Peyer's patch (tissue), 4 donors: Measurements from ENCODE around the gene BTBD8. TPM values are rescaled to one million over a fixed set of nuclear protein-coding genes. Genes with fewer than 3 reads are reported as not detected.

Source experiments
- DNase-seq, 3 donors: peaks; one replicate each; pipeline ENCODE4 v3.0.0-alpha.2; 2017 to 2019
- H3K27ac ChIP-seq, 4 donors: fragments of 200-600 bp; sonication (generic); one replicate each; pipeline ENCODE4 v1.5.1; 2016 to 2019
- H3K27me3 ChIP-seq, 2 donors: fragments of 200-600 bp; sonication (generic); one replicate each; pipeline ENCODE4 v1.5.1; 2019
- H3K36me3 ChIP-seq, 3 donors: fragments of 200-600 bp; sonication (generic); one replicate each; pipeline ENCODE4 v1.5.1; 2016 to 2019
- H3K4me1 ChIP-seq, 4 donors: fragments of 200-600 bp; sonication (generic); one replicate each; pipeline ENCODE4 v1.5.1; 2016 to 2019
- H3K4me3 ChIP-seq, 4 donors: fragments of 200-600 bp; sonication (generic); 1 replicate in 3 of 4; 2 replicates in 1 of 4; pipeline ENCODE4 v1.5.1; 2016 to 2019; ENCODE audit warnings: mild to moderate bottlenecking in 1 of 4
- H3K9me3 ChIP-seq, 4 donors: fragments of 200-600 bp; sonication (generic); one replicate each; pipeline ENCODE4 v1.5.1; 2016 to 2019; ENCODE audit warnings: mild to moderate bottlenecking in 1 of 4
- POLR2A ChIP-seq, 2 donors: fragments of 450-650 bp; IDR thresholded peaks; one replicate each; pipeline ENCODE4 v1.5.1; 2017; ENCODE audit warnings: antibody characterized with exemption in 2 of 2, mild to moderate bottlenecking in 2 of 2, moderate library complexity in 2 of 2
- total RNA-seq, 4 donors: library from RNA; depleted of rRNA; stranded (reverse); fragments of >200 nt; gene quantifications; one replicate each; pipeline ENCODE4 v1.1.0, GENCODE V29; 2016
- TF ChIP-seq, protein P1 (sequence below), 6 experiments: fragments of 450-650 bp in 4 of 6; fragments of 200-600 bp in 2 of 6; sonication (generic) in 1 of 6; IDR thresholded peaks; one replicate each; pipeline ENCODE4 v1.5.1; 2017 to 2019; ENCODE audit warnings: antibody characterized with exemption in 6 of 6, mild to moderate bottlenecking in 3 of 6, moderate library complexity in 1 of 6

The BTBD8 gene
- total RNA-seq, 4 donors from 2014 or later: 2.5 to 11.6 (median 4.5) TPM

DNA sequence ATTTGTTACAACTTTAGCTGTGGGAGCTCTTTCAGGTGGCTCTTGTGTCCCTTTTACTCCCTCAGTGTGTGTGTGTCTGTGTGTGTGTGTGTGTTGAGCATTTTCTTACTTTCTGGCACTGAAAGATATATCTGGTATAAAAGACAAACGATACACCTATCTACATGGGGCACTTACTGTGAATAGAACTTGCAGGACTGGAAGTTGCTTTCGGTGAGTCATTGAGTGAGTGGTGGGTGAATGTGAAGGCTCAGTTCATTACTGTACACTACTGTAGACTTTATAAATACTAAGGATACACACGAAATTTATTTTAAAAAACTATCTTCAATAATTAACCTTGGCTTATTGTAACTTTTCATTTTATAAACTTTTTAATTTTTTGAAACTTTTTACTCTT, 38.7 kb downstream of the BTBD8 start:
- Histone ChIP-seq H3K4me1 (no peaks in the 10 kb centered on the region), H3K27me3 (no peaks in the 10 kb centered on the region), H3K36me3 (no peaks in the 10 kb centered on the region), H3K27ac (no peak overlapping the region), H3K9me3 (no peaks in the 10 kb centered on the region), H3K4me3 (no peak overlapping the region)
- DNase-seq: no peak
- TF ChIP-seq, protein P1, sequence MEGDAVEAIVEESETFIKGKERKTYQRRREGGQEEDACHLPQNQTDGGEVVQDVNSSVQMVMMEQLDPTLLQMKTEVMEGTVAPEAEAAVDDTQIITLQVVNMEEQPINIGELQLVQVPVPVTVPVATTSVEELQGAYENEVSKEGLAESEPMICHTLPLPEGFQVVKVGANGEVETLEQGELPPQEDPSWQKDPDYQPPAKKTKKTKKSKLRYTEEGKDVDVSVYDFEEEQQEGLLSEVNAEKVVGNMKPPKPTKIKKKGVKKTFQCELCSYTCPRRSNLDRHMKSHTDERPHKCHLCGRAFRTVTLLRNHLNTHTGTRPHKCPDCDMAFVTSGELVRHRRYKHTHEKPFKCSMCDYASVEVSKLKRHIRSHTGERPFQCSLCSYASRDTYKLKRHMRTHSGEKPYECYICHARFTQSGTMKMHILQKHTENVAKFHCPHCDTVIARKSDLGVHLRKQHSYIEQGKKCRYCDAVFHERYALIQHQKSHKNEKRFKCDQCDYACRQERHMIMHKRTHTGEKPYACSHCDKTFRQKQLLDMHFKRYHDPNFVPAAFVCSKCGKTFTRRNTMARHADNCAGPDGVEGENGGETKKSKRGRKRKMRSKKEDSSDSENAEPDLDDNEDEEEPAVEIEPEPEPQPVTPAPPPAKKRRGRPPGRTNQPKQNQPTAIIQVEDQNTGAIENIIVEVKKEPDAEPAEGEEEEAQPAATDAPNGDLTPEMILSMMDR (IDR thresholded peaks at IDR 0.05): no peak
- TF ChIP-seq POLR2A (IDR thresholded peaks at IDR 0.05): no peak

DNA sequence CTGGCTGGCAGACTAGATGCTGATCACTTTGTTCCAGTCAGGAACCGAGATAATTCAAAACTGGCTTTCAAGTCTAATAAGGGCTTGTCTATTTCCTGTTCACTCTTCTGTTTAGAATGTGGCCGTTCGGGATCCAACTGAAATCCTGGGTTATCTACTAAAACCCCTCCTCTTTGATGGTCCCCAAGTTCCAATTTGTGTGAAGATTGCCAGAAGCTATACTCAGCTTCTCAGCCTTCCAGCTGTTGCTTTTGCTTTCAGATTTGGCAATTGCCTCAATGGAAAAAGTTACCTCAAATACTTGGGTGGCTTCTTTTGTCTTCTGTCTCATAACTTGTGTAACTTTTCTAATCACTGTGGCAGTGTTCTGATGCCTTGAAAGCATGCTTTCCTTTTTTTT, 43.7 kb downstream of the BTBD8 start:
- Histone ChIP-seq H3K27ac (no peak overlapping the region), H3K4me1 (no peaks in the 10 kb centered on the region), H3K36me3 (no peaks in the 10 kb centered on the region), H3K9me3 (no peaks in the 10 kb centered on the region), H3K4me3 (no peak overlapping the region), H3K27me3 (no peaks in the 10 kb centered on the region)
- no peak for TF ChIP-seq POLR2A (IDR thresholded peaks at IDR 0.05)
- TF ChIP-seq, protein P1 (IDR thresholded peaks at IDR 0.05): no peak
- DNase-seq: no peak

DNA sequence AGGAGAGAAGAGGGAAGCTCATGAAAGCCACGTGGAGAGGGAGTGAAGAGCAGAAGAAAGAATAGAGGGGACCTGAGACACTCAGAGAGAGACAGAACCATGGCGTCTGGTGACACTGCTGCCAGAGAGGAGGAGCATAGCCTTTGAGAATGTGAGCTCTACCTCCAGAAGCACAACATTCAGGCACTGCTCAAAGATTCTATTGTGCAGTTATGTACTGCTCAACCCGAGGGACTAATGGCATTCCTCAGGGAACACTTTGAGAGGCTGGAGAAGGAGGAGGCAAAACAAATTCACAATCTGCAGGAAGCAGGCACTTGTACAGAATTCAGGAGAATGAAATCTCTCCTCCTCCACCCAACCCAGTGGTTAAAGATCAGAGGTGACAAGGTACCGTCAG, 45.1 kb downstream of the BTBD8 start:
- Histone ChIP-seq H3K4me3 (no peak overlapping the region), H3K27me3 (no peaks in the 10 kb centered on the region), H3K9me3 (no peaks in the 10 kb centered on the region), H3K27ac (no peak overlapping the region), H3K4me1 (no peaks in the 10 kb centered on the region), H3K36me3 (no peaks in the 10 kb centered on the region)
- no peak for TF ChIP-seq POLR2A (IDR thresholded peaks at IDR 0.05)
- TF ChIP-seq, protein P1 (IDR thresholded peaks at IDR 0.05): no peak
- DNase-seq: no peak

DNA sequence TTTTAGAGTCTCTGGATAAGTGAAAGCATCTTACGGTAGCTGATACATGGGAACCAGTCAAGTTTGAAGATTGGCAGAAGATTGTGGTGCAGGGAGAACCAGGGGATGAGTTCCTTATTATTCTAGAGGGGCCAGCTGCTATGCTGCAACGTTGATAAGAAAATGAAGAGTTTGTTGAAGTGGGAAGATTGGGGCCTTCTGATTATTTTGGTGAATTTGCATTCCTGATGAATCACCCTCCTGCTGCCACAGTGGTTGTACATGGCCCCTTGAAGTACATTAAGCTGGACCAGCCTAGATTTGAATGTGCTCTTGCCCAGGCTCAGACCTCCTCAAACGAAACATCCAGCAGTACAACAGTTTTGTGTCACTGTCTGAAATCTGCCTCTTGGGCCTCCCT, 45.9 kb downstream of the BTBD8 start:
- H3K4me3 ChIP-seq: no peak overlapping the region
- no peak for TF ChIP-seq POLR2A (IDR thresholded peaks at IDR 0.05)
- TF ChIP-seq, protein P1 (IDR thresholded peaks at IDR 0.05): no peak
- peaks cover 0 to 4% (median 0%) of the 10 kb centered on the region in 3 donors for H3K36me3 ChIP-seq
- H3K27me3 ChIP-seq: no peaks in the 10 kb centered on the region
- H3K27ac ChIP-seq: no peak overlapping the region
- DNase-seq: no peak
- H3K4me1 ChIP-seq: no peaks in the 10 kb centered on the region
- H3K9me3 ChIP-seq: no peaks in the 10 kb centered on the region

DNA sequence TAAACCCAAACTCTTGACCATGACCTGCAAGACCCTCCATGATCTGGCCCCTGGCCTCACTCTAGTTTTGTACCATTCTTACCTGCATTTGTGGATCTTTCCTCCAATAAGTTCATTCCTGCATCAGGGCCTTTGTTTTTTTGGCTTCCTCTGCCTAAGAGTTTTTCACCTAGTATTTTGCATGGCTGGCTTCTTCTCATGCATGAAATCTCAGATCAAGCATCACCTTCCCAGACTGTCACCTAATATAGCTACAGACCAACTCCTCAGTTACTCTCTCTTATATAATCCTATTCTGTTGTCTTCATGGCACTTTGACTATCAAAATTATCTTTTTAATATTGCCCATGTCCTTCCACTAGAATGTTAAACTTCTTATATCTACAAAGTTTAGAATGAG, 54.2 kb downstream of the BTBD8 start:
- peaks cover 0 to 4% (median 0%) of the 10 kb centered on the region in 3 donors for H3K36me3 ChIP-seq
- no peaks in the 10 kb centered on the region for H3K9me3 ChIP-seq
- H3K27me3 ChIP-seq: no peaks in the 10 kb centered on the region
- H3K4me1 ChIP-seq: no peaks in the 10 kb centered on the region
- DNase-seq: no peak
- no peak overlapping the region for H3K27ac ChIP-seq
- no peak for TF ChIP-seq POLR2A (IDR thresholded peaks at IDR 0.05)
- TF ChIP-seq, protein P1 (IDR thresholded peaks at IDR 0.05): no peak
- no peak overlapping the region for H3K4me3 ChIP-seq

DNA sequence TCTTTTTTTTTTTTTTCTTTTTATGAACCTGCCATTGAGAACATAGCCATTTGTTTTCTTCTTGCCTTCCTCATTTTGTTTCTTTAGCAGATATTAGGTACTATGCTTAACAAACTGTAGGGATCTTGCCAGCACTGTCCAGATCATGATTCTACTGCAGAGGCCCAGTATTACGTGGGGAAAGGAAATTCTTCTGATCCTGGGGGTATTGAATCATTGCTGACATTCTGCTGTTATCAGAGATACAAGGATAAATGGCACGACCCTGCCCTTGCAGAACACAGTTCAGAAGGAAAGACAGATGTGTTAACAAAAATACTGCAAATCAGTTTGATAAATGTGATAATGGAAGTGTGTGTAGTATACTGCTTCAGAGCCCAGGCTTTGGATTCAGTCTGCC, 56.2 kb downstream of the BTBD8 start:
- TF ChIP-seq, protein P1 (IDR thresholded peaks at IDR 0.05): no peak
- TF ChIP-seq POLR2A (IDR thresholded peaks at IDR 0.05): no peak
- H3K9me3 ChIP-seq: no peaks in the 10 kb centered on the region

More for the DNA sequence above, 56.2 kb downstream of the BTBD8 start:
- no peaks in the 10 kb centered on the region for H3K4me1 ChIP-seq
- H3K27me3 ChIP-seq: no peaks in the 10 kb centered on the region
- no peak for DNase-seq
- no peaks in the 10 kb centered on the region for H3K36me3 ChIP-seq
- no peak overlapping the region for H3K4me3 ChIP-seq
- no peak overlapping the region for H3K27ac ChIP-seq
